HG03039 (cell line): Measurements from ENCODE around the gene BCAS3.
"Not testable (repeated sequence)": the region's sequence is repeated elsewhere in the genome, so short reads cannot be mapped to it uniquely, and the experiment has no call there.

ENCODE experiments used
- ATAC-seq: cut with Tn5 transposase; IDR thresholded peaks from one replicate; pipeline ENCODE4 v1.9.1; 2021; ENCODE audit warnings: mild to moderate bottlenecking, moderate library complexity; ENCODE audit not compliant: unreplicated experiment

Gene BCAS3

GRCh38 chr17:60674637-60675036 is 3.0 kb upstream of the BCAS3 start:
- ATAC-seq, result not testable (repeated sequence)

- ATAC-seq, result no peak
Observed at GRCh38 chr17:60675997-60676396, 1.7 kb upstream of the BCAS3 start.

GRCh38 chr17:60676758-60677307 is 818 bp upstream of the BCAS3 start:
- ATAC-seq, result no peak

- ATAC-seq, result no peak
Observed at GRCh38 chr17:60678118-60678444, 430 bp downstream of the BCAS3 start.

GRCh38 chr17:60679287-60679686 is 1.6 kb downstream of the BCAS3 start:
- ATAC-seq, result no peak

GRCh38 chr17:60680754-60681153 is 3.1 kb downstream of the BCAS3 start:
- no peak for ATAC-seq

- ATAC-seq, result no peak
Observed at GRCh38 chr17:60685437-60685836, 7.8 kb downstream of the BCAS3 start.

GRCh38 chr17:60695960-60696359 is 18.3 kb downstream of the BCAS3 start:
- no peak for ATAC-seq

- no peak for ATAC-seq
Observed at GRCh38 chr17:60699090-60699489, 21.4 kb downstream of the BCAS3 start.

GRCh38 chr17:60704170-60704569 is 26.5 kb downstream of the BCAS3 start:
- ATAC-seq, result no peak

- ATAC-seq, result no peak
Observed at GRCh38 chr17:60712675-60713074, 35.0 kb downstream of the BCAS3 start.

GRCh38 chr17:60713608-60714007 is 36.0 kb downstream of the BCAS3 start:
- ATAC-seq, result no peak

- no peak for ATAC-seq
Observed at GRCh38 chr17:60716766-60717165, 39.1 kb downstream of the BCAS3 start.

GRCh38 chr17:60717814-60718213 is 40.2 kb downstream of the BCAS3 start:
- ATAC-seq, result no peak

GRCh38 chr17:60720763-60721531 is 43.3 kb downstream of the BCAS3 start:
- ATAC-seq, result no peak

GRCh38 chr17:60724647-60725046 is 47.0 kb downstream of the BCAS3 start:
- no peak for ATAC-seq

GRCh38 chr17:60729854-60730253 is 52.2 kb downstream of the BCAS3 start:
- ATAC-seq, result no peak

- ATAC-seq, result no peak
Observed at GRCh38 chr17:60730273-60730672, 52.6 kb downstream of the BCAS3 start.

- no peak for ATAC-seq
Observed at GRCh38 chr17:60738287-60738686, 60.6 kb downstream of the BCAS3 start.

- ATAC-seq, result no peak
Observed at GRCh38 chr17:60740584-60740983, 62.9 kb downstream of the BCAS3 start.

- no peak for ATAC-seq
Observed at GRCh38 chr17:60741031-60741430, 63.4 kb downstream of the BCAS3 start.

GRCh38 chr17:60743282-60743681 is 65.6 kb downstream of the BCAS3 start:
- ATAC-seq, result no peak

GRCh38 chr17:60743799-60744198 is 66.1 kb downstream of the BCAS3 start:
- no peak for ATAC-seq
